Measurements from ENCODE around the gene ALDH6A1. TPM values are rescaled to one million over a fixed set of nuclear protein-coding genes. Genes with fewer than 3 reads are reported as not detected.

ALDH6A1 gene
- total and polyA plus RNA-seq, 2 of the 8 experiments (the other 6 are each of a cell fraction or from before 2014, with no cell fraction given) = 12.1 to 28.7 TPM

DNA sequence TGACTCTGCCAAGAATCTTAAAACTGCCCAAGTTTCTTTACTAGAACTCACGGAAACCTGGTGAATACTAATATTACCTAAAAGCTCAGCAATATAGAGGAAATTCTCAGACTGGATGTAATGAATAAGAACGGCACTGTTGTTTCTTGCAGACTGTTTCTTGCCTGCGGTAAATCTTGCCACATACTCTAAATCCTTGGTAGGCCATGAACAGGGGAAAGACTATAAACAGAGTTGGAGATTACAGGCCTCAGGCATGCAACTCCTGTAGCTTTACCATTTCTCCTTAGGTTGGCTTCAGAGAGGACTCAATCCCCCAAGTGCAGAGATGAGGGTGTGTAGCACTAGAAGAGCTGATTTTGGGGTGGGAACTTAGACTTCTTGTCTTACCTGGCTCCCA, 1.1 kb downstream of the ALDH6A1 start (continued):
- TF ChIP-seq CHD7 (IDR thresholded peaks at IDR 0.05; ENCODE audit: insufficient replicate concordance, low read length) (no peak), SUZ12 (IDR thresholded peaks at IDR 0.05; ENCODE audit: low read length) (no peak), POLR2A (IDR thresholded peaks at IDR 0.05; ENCODE audit: control extremely low read depth in 1 of 2, low read depth in 2 of 2, low read length in 2 of 2) (no peak), NRF1 (IDR thresholded peaks at IDR 0.05; ENCODE audit: low read depth, low read length) (no peak), TEAD4 (IDR thresholded peaks at IDR 0.05; ENCODE audit: low read depth, low read length) (no peak), CTCF (IDR thresholded peaks at IDR 0.05; ENCODE audit: control extremely low read depth in 1 of 3, insufficient read depth in 1 of 3, low read depth in 1 of 3, low read length in 3 of 3) (no peak), CHD1 (IDR thresholded peaks at IDR 0.05; ENCODE audit: low read depth, low read length) (no peak), SIRT6 (IDR thresholded peaks at IDR 0.05; ENCODE audit: low read length) (no peak), TAF1 (IDR thresholded peaks at IDR 0.05; ENCODE audit: low read depth, low read length) (no peak)
